GM19035 (cell line): ENCODE measurements around the gene CCDC186.

Source experiments
- ATAC-seq: cut with Tn5 transposase; IDR thresholded peaks from one replicate; pipeline ENCODE4 v1.9.1; 2021; ENCODE audit not compliant: unreplicated experiment

The CCDC186 gene

DNA sequence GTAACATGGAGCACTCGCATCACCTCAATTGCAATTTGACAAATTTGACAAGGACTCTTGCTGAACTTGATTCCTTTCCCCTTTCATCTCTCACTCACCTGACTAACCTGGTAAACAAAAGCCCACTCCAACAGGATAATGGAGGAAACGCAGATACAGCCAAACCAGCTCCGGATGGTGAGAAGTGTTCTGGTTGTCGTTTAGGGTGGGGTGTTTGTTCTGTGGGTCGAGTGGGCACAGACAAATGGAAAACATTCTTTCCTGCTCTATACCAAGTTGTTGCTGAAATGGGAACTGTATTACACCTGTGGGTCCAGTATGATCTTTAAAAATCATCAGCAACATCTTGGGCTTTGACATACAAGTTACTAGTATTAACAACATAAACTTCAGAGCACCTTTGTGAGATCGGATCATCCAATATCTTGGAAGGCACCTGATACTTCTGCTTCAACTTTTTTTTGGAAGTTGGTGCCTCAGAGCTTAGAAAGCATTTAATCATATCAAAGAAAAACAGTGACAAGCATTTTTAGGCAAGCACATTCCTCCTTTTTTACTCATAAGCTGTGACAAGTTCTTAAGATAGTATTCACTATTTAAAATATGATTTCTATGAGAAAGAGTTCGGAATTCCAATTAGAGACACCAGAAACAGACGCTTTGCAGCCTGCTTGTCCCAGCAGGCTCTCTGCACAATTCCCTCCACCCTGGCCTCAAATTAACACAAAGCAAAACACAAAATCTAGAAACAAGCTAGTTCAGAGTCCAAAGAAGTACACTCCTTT, 58.1 kb downstream of the CCDC186 start:
- ATAC-seq = no peak

DNA sequence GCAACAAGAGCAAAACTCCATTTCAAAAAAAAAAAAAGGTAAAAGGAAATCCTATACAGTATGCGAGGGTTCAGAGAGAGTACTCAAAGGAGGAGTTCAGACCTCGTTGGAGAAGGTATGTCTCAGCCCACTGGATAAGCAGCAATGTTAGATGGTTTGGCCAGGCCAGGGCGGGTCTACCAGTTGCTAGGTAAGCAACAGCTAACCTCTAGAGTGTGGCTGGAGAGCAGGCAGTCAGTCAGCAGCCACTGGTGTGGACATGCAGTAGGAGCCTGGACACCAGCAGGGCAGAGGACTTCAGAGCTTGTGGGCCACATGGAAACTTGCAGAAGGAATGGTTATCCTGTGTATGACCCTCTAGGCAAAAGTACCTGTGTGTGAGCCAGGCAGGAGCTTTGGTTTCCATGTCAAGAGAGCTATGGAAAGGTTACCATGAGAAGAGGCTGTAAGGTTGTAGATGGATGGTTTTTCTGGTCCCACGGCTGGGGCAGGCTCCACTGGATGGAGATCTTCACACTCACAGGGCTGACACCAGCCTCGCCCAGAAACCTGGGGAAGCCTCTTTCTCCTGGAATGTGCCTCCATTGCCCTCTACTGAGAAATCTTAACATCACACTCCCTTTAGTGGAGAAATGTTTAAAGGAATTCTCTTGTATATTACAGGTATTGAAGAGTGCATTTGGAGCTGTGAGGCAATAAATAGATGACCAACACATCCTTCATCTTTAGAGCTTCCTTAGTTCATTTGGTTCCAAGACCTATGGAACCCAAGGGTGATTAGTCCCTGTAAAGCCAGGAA, 63.6 kb downstream of the CCDC186 start:
- no peak for ATAC-seq

GRCh38 chr10:114103284-114103683, 70.7 kb downstream of the CCDC186 start:
- ATAC-seq = peak; percentile 63

- no peak for ATAC-seq
These were observed 71.7 kb downstream of the CCDC186 start for GRCh38 chr10:114102256-114102655.

GRCh38 chr10:114100848-114101741, 72.9 kb downstream of the CCDC186 start:
- ATAC-seq = no peak

GRCh38 chr10:114096864-114097263, 77.1 kb downstream of the CCDC186 start:
- ATAC-seq = no peak

GRCh38 chr10:114095559-114096337, 78.3 kb downstream of the CCDC186 start:
- ATAC-seq = peak; percentile 36

GRCh38 chr10:114094795-114095194, 79.2 kb downstream of the CCDC186 start:
- no peak for ATAC-seq

DNA sequence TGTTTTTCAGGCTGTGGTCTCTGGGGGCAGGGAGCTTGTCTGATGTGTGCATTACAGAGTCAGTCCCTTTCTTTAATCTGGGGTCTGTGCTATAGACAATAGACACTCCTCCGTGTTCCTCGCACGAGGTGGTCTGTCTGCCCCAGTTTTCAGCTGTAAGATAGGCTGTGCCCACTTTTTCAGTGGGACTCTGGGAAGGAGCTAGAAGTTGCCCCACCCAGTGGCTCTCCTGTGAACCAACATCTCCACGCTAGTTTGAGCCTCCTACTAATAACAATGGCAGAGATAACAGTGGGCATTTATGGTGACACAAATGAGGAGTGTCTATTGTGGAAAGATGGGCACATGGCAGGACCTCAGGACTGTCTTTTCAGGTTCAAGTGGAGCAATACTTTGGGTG, 86.3 kb downstream of the CCDC186 start:
- no peak for ATAC-seq

DNA sequence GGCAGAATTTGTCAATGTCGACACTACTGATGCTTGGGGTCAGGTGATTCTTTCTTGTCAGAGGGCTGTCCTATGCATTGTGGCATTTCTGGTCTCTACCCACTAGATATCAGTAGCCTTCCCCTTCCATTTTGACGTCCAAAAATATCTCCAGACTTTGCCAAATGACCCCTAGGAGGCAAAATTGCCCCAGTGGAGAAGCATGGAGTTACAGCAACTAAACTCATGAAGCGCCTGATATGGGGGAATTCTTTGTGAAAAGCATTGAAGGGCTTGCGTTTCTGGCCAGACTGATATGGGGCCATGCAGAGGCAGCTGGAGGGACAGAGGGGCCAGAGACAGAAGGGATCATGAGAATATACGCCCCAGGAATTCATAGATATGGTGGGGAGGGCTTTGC, 86.7 kb downstream of the CCDC186 start:
- no peak for ATAC-seq

- ATAC-seq = no peak
These were observed 89.8 kb downstream of the CCDC186 start for GRCh38 chr10:114084215-114084614.

DNA sequence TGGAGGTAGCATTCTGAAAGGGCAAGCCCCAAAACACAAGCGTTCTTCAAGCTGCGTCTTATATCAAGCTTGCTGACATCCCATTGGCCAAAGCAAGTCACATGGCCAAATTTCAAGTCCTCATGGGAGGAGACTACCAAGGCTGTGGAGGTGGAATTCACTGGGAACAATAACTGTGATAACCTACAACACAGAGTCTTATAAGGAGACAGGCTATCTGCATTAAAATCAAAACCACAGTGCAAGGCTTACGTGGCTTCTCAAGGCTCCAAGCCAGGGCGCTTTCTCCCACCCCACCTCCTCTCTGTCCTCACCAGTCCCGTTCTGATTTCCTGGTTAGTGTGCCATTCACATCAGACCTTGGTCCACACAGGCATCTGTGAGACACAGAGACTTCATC, 91.0 kb downstream of the CCDC186 start:
- ATAC-seq = no peak

DNA sequence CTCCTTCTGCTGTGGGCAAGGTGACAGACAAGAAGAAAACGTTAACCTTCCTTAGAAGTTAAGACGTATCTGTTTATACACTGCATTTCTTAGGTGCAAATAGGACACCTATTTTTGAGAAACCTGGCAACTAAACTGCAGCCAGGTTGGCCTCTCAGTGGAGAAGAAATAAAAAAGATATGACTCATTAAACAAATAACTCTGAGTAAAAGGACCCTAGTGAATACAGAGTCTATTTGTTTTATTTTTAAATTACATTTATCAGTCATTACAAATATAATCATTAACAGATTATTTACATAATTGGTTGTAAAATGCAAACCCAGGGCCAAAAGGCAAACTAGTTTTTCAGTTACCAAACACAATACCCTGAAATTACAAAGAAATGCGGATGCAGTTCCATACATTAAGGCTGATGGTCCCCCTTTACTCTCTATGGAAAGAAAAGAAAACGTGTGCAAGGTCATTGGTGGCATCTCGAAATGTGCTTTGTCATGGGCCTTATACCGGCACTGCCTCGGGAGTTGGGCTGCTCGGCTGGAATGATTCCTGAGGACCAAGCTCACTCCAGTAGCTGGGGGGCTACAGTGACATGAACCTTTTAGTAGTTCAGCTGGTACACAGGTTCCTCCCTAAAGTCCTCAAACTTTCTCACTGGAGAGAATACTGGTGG, 92.0 kb downstream of the CCDC186 start:
- ATAC-seq = no peak

DNA sequence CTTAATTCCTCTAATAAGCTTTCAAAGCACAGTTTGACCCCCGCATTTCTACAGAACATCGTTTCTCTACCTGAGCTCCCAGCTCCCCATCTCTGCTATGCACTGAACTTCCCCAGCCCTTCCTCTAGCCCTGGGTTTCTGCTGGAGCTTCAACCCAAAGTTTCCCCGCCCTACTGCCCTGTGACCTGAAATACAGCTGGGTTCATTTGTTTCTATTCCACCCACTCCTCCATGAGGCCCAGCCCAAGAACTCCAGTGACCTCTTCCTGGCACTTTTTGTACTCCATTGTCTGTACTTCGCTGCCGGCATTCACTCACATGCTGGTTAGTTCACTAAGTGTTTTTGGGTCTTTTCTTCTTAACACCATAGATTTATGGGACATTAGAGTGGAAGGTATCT, 94.6 kb downstream of the CCDC186 start:
- no peak for ATAC-seq

DNA sequence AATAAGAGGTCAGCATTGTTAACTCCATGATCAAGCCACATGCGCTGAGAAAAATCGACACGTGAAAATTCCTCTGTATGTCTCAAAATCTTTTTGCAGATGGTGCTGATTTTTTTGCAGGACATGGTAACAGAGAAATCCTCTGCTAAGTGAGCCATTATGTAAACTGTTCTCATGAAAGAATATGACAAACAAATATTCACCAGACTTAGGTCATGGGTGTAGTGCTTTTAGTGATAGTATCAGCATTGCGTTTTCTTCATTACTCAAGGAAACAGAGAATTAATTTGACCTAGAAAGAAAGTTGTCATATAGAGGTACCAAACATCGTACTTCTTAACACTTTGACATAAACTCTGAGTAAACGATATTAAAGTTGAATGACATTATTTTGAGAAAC, 95.7 kb downstream of the CCDC186 start:
- ATAC-seq = no peak

- peak; percentile 72 for ATAC-seq
These were observed 96.2 kb downstream of the CCDC186 start for GRCh38 chr10:114077815-114078219.

DNA sequence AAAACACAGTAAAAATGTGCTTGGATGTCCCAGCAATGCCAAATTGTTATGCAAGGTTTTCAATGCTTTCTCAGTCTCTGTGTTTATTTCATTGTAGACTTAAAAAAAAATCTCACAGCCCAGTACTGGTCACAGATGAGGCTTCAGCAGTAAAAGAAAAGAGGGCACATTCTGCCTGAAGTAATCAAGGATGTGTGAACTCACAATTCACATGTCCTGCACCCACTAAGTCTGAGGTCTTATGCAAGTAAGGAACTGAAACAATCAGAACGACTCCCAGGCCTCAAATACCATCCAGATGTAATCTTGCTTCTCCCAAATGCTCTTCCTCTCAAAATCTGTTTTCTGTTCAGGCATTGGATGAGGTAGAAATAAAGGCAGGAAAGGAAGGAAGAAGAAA, 96.7 kb downstream of the CCDC186 start:
- ATAC-seq = no peak

- ATAC-seq = no peak
These were observed 98.9 kb downstream of the CCDC186 start for GRCh38 chr10:114075093-114075492.

GRCh38 chr10:114073395-114074186, 100.4 kb downstream of the CCDC186 start:
- ATAC-seq = peak; percentile 47
